HEK293 (cell line): ENCODE data around the gene CBFA2T2.

ENCODE experiments used
- CTCF ChIP-seq: fragments of 450-650 bp; formaldehyde crosslinking; IDR thresholded peaks from 2 replicates; pipeline ENCODE4 v1.5.1; 2016; ENCODE audit warnings: missing biosample characterization, missing genetic modification characterization
- KLF1 ChIP-seq: fragments of 450-650 bp; formaldehyde crosslinking; IDR thresholded peaks from 2 replicates; pipeline ENCODE4 v1.5.1; 2016; ENCODE audit warnings: missing biosample characterization, missing genetic modification characterization
- KLF7 ChIP-seq: fragments of 450-650 bp; formaldehyde crosslinking; IDR thresholded peaks from 2 replicates; pipeline ENCODE4 v1.5.1; 2016; ENCODE audit warnings: missing biosample characterization, missing genetic modification characterization, borderline replicate concordance
- KLF9 ChIP-seq: fragments of 450-650 bp; formaldehyde crosslinking; IDR thresholded peaks from 2 replicates; pipeline ENCODE4 v1.5.1; 2016; ENCODE audit warnings: missing biosample characterization, missing genetic modification characterization, low read depth
- RBAK ChIP-seq: fragments of 450-650 bp; formaldehyde crosslinking; IDR thresholded peaks from 2 replicates; pipeline ENCODE4 v1.5.1; 2016; ENCODE audit warnings: missing biosample characterization, missing genetic modification characterization
- SP3 ChIP-seq: fragments of 450-650 bp; formaldehyde crosslinking; IDR thresholded peaks from 2 replicates; pipeline ENCODE4 v1.5.1; 2016; ENCODE audit warnings: missing biosample characterization, missing genetic modification characterization
- WT1 ChIP-seq: fragments of 450-650 bp; formaldehyde crosslinking; IDR thresholded peaks from 2 replicates; pipeline ENCODE4 v1.5.1; 2016; ENCODE audit warnings: missing biosample characterization, missing genetic modification characterization
- ZBTB26 ChIP-seq: fragments of 450-650 bp; formaldehyde crosslinking; optimal IDR thresholded peaks from 2 replicates; pipeline ENCODE3; 2016; ENCODE audit warnings: missing biosample characterization, mild to moderate bottlenecking, missing genetic modification characterization
- ZNF121 ChIP-seq: fragments of 450-650 bp; formaldehyde crosslinking; IDR thresholded peaks from 2 replicates; pipeline ENCODE4 v1.5.1; 2016; ENCODE audit warnings: missing biosample characterization, missing genetic modification characterization
- ZNF146 ChIP-seq: fragments of 450-650 bp; formaldehyde crosslinking; IDR thresholded peaks from 2 replicates; pipeline ENCODE4 v1.5.1; 2016; ENCODE audit warnings: missing biosample characterization, missing genetic modification characterization
- ZNF148 ChIP-seq: fragments of 450-650 bp; formaldehyde crosslinking; IDR thresholded peaks from 2 replicates; pipeline ENCODE4 v1.5.0; 2017; ENCODE audit warnings: missing biosample characterization, missing genetic modification characterization, borderline replicate concordance
- ZNF223 ChIP-seq: fragments of 450-650 bp; formaldehyde crosslinking; IDR thresholded peaks from 2 replicates; pipeline ENCODE4 v1.5.1; 2016; ENCODE audit warnings: missing biosample characterization, missing genetic modification characterization
- ZNF24 ChIP-seq: fragments of 450-650 bp; formaldehyde crosslinking; IDR thresholded peaks from 2 replicates; pipeline ENCODE4 v1.5.1; 2016; ENCODE audit warnings: missing biosample characterization, missing genetic modification characterization
- ZNF335 ChIP-seq: fragments of 450-650 bp; formaldehyde crosslinking; conservative IDR thresholded peaks from 2 replicates; pipeline ENCODE4 v1.5.1; 2016; ENCODE audit warnings: missing biosample characterization, missing genetic modification characterization
- ZNF341 ChIP-seq: fragments of 450-650 bp; formaldehyde crosslinking; IDR thresholded peaks from 2 replicates; pipeline ENCODE4; 2016; ENCODE audit warnings: low read depth, missing biosample characterization, missing genetic modification characterization
- ZNF416 ChIP-seq: fragments of 450-650 bp; formaldehyde crosslinking; IDR thresholded peaks from 2 replicates; pipeline ENCODE4 v1.5.1; 2016; ENCODE audit warnings: missing biosample characterization, missing genetic modification characterization
- ZNF449 ChIP-seq: fragments of 450-650 bp; formaldehyde crosslinking; IDR thresholded peaks from 2 replicates; pipeline ENCODE4 v1.5.1; 2017; ENCODE audit warnings: missing biosample characterization, mild to moderate bottlenecking, missing genetic modification characterization, moderate library complexity
- ZNF626 ChIP-seq: fragments of 450-650 bp; sonication (Bioruptor Pico); formaldehyde crosslinking; IDR thresholded peaks from 2 replicates; pipeline ENCODE4 v1.5.1; 2018; ENCODE audit warnings: missing biosample characterization, missing genetic modification characterization, inconsistent platforms
- ZNF645 ChIP-seq: fragments of 450-650 bp; formaldehyde crosslinking; IDR thresholded peaks from 2 replicates; pipeline ENCODE4; 2016; ENCODE audit warnings: missing biosample characterization, missing genetic modification characterization
- ZNF660 ChIP-seq: fragments of 450-650 bp; IDR thresholded peaks from 2 replicates; pipeline ENCODE4 v1.5.1; 2018; ENCODE audit warnings: missing biosample characterization, mild to moderate bottlenecking, missing genetic modification characterization

Gene CBFA2T2

GRCh38 chr20:33685328-33686099 is 195.6 kb downstream of the CBFA2T2 start (continued):
- TF ChIP-seq WT1 (tag by site-specific recombination) (peak; percentile 27; the same call in 1 of the 2 replicates), ZNF335 (tag by site-specific recombination) (peak; percentile 66), KLF1 (tag by site-specific recombination) (peak; percentile 33; the same call in 1 of the 2 replicates), RBAK (tag by site-specific recombination) (no peak), ZNF148 (tag by site-specific recombination) (no peak), CTCF (tag by site-specific recombination) (0 out of 2 replicates have a peak, but pooled peaks have one; percentile 8), ZNF24 (tag by site-specific recombination) (no peak), ZBTB26 (peak; percentile 33), ZNF341 (tag by site-specific recombination) (0 out of 2 replicates have a peak, but pooled peaks have one; percentile 42), KLF9 (tag by site-specific recombination) (peak; percentile 49), ZNF660 (tag by site-specific recombination) (no peak), ZNF626 (no peak), ZNF645 (tag by site-specific recombination) (no peak), SP3 (tag by site-specific recombination) (peak; percentile 51), ZNF146 (tag by site-specific recombination) (peak; percentile 17; the same call in 1 of the 2 replicates), KLF7 (peak; percentile 58; the same call in 1 of the 2 replicates), ZNF449 (peak; percentile 56; the same call in 1 of the 2 replicates), ZNF223 (tag by site-specific recombination) (no peak), ZNF121 (tag by site-specific recombination) (0 out of 2 replicates have a peak, but pooled peaks have one; percentile 12), ZNF416 (tag by site-specific recombination) (no peak)
